K562 (cell line): ENCODE results near the gene ZNF575. TPM values are rescaled to one million over a fixed set of nuclear protein-coding genes. Genes with fewer than 3 reads are reported as not detected.

Experiments used
- ATAC-seq: fragments of 200-7000 bp; cut with Tn5 transposase; 3 replicates; pipeline ENCODE4 v1.9.1; 2020; ENCODE audit warnings: moderate library complexity
- BruUV-seq: library from RNA; stranded (reverse); fragments of 400-500 nt; replicated peaks from 2 replicates; lab custom pipeline; 2021; lab: Mats Ljungman, UMichigan
- CTCF ChIA-PET: fragments of 300-600 bp; formaldehyde crosslinking; extraction: SDS; loops from one replicate; lab custom pipeline; 2021; ENCODE audit warnings: low intra/inter-chr PET ratio; lab: Yijun Ruan, JAX
- POLR2A ChIA-PET: fragments of 300-600, 350-650 bp; sonication (Branson Sonifier 250); formaldehyde crosslinking; extraction: SDS; loops from one replicate; lab custom pipeline; 2021; ENCODE audit warnings: antibody characterized with exemption, inconsistent platforms; lab: Yijun Ruan, JAX
- DNase-seq, 4 experiments: peaks; one replicate each; pipeline versions ENCODE4 v3.0.0 to v3.0.0-alpha.2; 2011 to 2018; ENCODE audit warnings: low spot score in 3 of 4, mixed read lengths in 3 of 4; ENCODE audit errors: extremely low read depth in 1 of 4
- FAIRE-seq: peaks from 2 replicates; lab custom pipeline; 2011; peaks lifted over from hg19 to GRCh38; lab: Jason Lieb, UNC
- H2AFZ ChIP-seq: 2 replicates; pipeline ENCODE4 v1.6.0; 2011; ENCODE audit warnings: low read depth, low read length, control low read depth, inconsistent platforms
- H3K27ac ChIP-seq: fragments of 200-600 bp; 3 replicates; pipeline ENCODE4 v1.8.0; 2011; ENCODE audit warnings: low read depth, mild to moderate bottlenecking, control low read depth, inconsistent platforms, low read length, moderate library complexity, mixed read lengths; ENCODE audit errors: extremely low read depth
- H3K27me3 ChIP-seq, 2 experiments: fragments of 300-600 bp in 1 of 2; 2 replicates in 1 of 2; 3 replicates in 1 of 2; pipeline versions ENCODE4 v1.6.0 to v1.8.0; 2011; ENCODE audit warnings: inconsistent platforms in 2 of 2, low read length in 2 of 2, mild to moderate bottlenecking in 1 of 2, mixed read lengths in 1 of 2, moderate library complexity in 1 of 2; ENCODE audit not compliant: control insufficient read depth in 2 of 2, insufficient read depth in 2 of 2
- H3K36me3 ChIP-seq: fragments of 300-600 bp; 3 replicates; pipeline ENCODE4 v1.8.0; 2011; ENCODE audit warnings: mild to moderate bottlenecking, low read length, inconsistent platforms; ENCODE audit not compliant: control insufficient read depth, insufficient read depth
- H3K4me1 ChIP-seq, 2 experiments: fragments of 200-600 bp in 1 of 2; replicated peaks in 1 of 2; 2 replicates in 1 of 2; 3 replicates in 1 of 2; pipeline versions ENCODE4 v1.5.1 to v1.8.0; 2011; ENCODE audit warnings: inconsistent platforms in 2 of 2, low read length in 2 of 2, mild to moderate bottlenecking in 1 of 2, mixed read lengths in 1 of 2, moderate library complexity in 1 of 2; ENCODE audit not compliant: control insufficient read depth in 2 of 2, insufficient read depth in 2 of 2
- H3K4me2 ChIP-seq: 2 replicates; pipeline ENCODE4 v1.6.1; 2011; ENCODE audit warnings: low read length, control low read depth, inconsistent platforms, mixed read lengths; ENCODE audit not compliant: insufficient read depth
- H3K4me3 ChIP-seq: fragments of 200-600 bp; sonication (generic), shearing (Covaris generic); 2 replicates; pipeline ENCODE4 v1.5.1; 2016; ENCODE audit warnings: control low read depth, inconsistent platforms
- H3K79me2 ChIP-seq: fragments of 200-600 bp; 3 replicates; pipeline ENCODE4 v1.8.0; 2011; ENCODE audit warnings: low read length, inconsistent platforms; ENCODE audit not compliant: control insufficient read depth, insufficient read depth
- H3K9ac ChIP-seq, 2 experiments: 2 replicates each; pipeline versions ENCODE4 v1.6.0 to v1.6.1; 2011; ENCODE audit warnings: low read depth in 2 of 2, low read length in 2 of 2, control low read depth in 1 of 2, inconsistent platforms in 1 of 2, mild to moderate bottlenecking in 1 of 2, mixed read lengths in 1 of 2; ENCODE audit not compliant: insufficient read depth in 1 of 2
- H3K9me1 ChIP-seq: one replicate; pipeline ENCODE4 v1.6.0; 2011; ENCODE audit warnings: inconsistent platforms, mild to moderate bottlenecking, low read length, moderate library complexity; ENCODE audit not compliant: control insufficient read depth, insufficient read depth
- H3K9me3 ChIP-seq: replicated peaks from 2 replicates; pipeline ENCODE4 v1.5.1; 2011; ENCODE audit warnings: low read depth, low read length, inconsistent platforms; ENCODE audit not compliant: control insufficient read depth, insufficient read depth
- H4K20me1 ChIP-seq: replicated peaks from 2 replicates; pipeline ENCODE4 v1.6.1; 2011; ENCODE audit warnings: low read length, inconsistent platforms, mixed read lengths; ENCODE audit not compliant: control insufficient read depth, insufficient read depth
- ARID1B ChIP-seq: fragments of 450-650 bp; IDR thresholded peaks from 2 replicates; pipeline ENCODE4 v1.6.1; 2016; ENCODE audit warnings: antibody characterized with exemption, mild to moderate bottlenecking, inconsistent platforms
- MIER1 ChIP-seq: fragments of 450-650 bp; IDR thresholded peaks from 2 replicates; pipeline ENCODE4 v1.6.1; 2016; ENCODE audit warnings: antibody characterized with exemption, mild to moderate bottlenecking, low read depth
- MLX ChIP-seq, 2 experiments: fragments of 450-650 bp in 1 of 2; sonication (generic) in 1 of 2; formaldehyde crosslinking; conservative IDR thresholded peaks; 2 replicates each; pipeline versions ENCODE4 v1.4.0 to v1.8.1; 2020 to 2022; ENCODE audit warnings: mild to moderate bottlenecking in 1 of 2, missing genetic modification reagents in 1 of 2
- TAF7 ChIP-seq: fragments of 450-650 bp; IDR thresholded peaks from 2 replicates; pipeline ENCODE4 v1.6.1; 2016; ENCODE audit warnings: missing genetic modification characterization, missing compliant biosample characterization
- THAP7 ChIP-seq: fragments of 250-450 bp; sonication (Bioruptor Pico); IDR thresholded peaks from 2 replicates; pipeline ENCODE4 v1.5.0; 2021
- THRB ChIP-seq: fragments of 450-650 bp; formaldehyde crosslinking; conservative IDR thresholded peaks from 2 replicates; pipeline ENCODE4 v1.4.0; 2022; ENCODE audit warnings: mild to moderate bottlenecking, missing genetic modification characterization
- ZNF217 ChIP-seq: sonication (generic); formaldehyde crosslinking; IDR thresholded peaks from 2 replicates; pipeline ENCODE4 v1.8.0; 2022; ENCODE audit warnings: mild to moderate bottlenecking, missing genetic modification reagents
- ZNF408 ChIP-seq: fragments of 250-450 bp; sonication (Bioruptor Pico); IDR thresholded peaks from 2 replicates; pipeline ENCODE4 v1.4.0; 2020; ENCODE audit warnings: low read depth, mild to moderate bottlenecking, moderate library complexity
- WGBS: fragments of 100-300 bp; shearing (Covaris generic); methylation state at CpG from one replicate; pipeline ENCODE4 v1.1.6; 2016; ENCODE audit warnings: low coverage, mixed read lengths; ENCODE audit not compliant: insufficient coverage; ENCODE audit errors: missing lambda C conversion rate; 5-methylcytosine and 5-hydroxymethylcytosine counted together
- in situ Hi-C: fragments of 300-500 bp; cut with MboI; formaldehyde crosslinking; loops from 4 replicates; pipeline ENCODE4 v1.15.0; 2018; ENCODE audit warnings: inconsistent platforms, mixed read lengths
- intact Hi-C: fragments of 100-400 bp; cut with micrococcal nuclease; formaldehyde crosslinking; loops from 2 replicates; pipeline ENCODE4 v1.14.2; 2022
- polyA plus RNA-seq, 8 experiments: library from polyadenylated mRNA; depleted of rRNA in 4 of 8; stranded (reverse) in 5 of 8; unstranded in 3 of 8; fragments of >200 nt; fragmentation: Nextera tagmentation in 2 of 8; fragmentation: Illumina TruSeq in 1 of 8; extraction: Ambion mirVana in 2 of 8; extraction: Trizol in 1 of 8; gene quantifications; 2 replicates each; pipeline versions ENCODE4 v1.2.1 to v1.2.3, GENCODE V29; 2011 to 2014; ENCODE audit warnings: inconsistent platforms in 1 of 8, missing spikeins in 1 of 8
- total RNA-seq, 7 experiments: library from RNA; depleted of rRNA in 6 of 7; stranded (reverse); fragments of >200 nt in 6 of 7; fragmentation: Illumina TruSeq in 2 of 7; extraction: Trizol in 2 of 7; gene quantifications; 2 replicates each; pipeline versions ENCODE4 v1.2.1 to v1.2.3, GENCODE V29; 2011 to 2021; ENCODE audit warnings: low replicate concordance in 1 of 7

ZNF575 gene
- total and polyA plus RNA-seq, 9 of the 15 experiments (the other 6 are each of a cell fraction or from before 2014, with no cell fraction given): 0.20 to 0.98 (median 0.32) TPM; not detected in 6

GRCh38 chr19:43495082-43495481, 37.9 kb upstream of the ZNF575 start:
- intact Hi-C loops: no loop called here
- 64% methylated on average over 7 of the region's 8 CpGs for WGBS
- ChIA-PET POLR2A (interaction anchor here (0.6 to 1.4 kb wide), 3 partner anchors 9 to 15 kb away, joined by 3 to 8 read pairs (median 4); no protein-coding TSS in a partner anchor), CTCF (no interaction called here)
- H3K27ac ChIP-seq: no peak overlapping the region
- no peaks in the 10 kb centered on the region for H3K27me3 ChIP-seq
- peaks cover 3% of the 10 kb centered on the region; the same call in 1 of the 3 replicates for H3K36me3 ChIP-seq
- no peaks in the 10 kb centered on the region for H3K9me1 ChIP-seq
- no TSS peak for BruUV-seq
- in situ Hi-C loops: no loop called here
- H3K4me1 ChIP-seq: no peaks in the 10 kb centered on the region; a peak in 1 of 5 replicates
- H3K79me2 ChIP-seq: no peaks in the 10 kb centered on the region
- H4K20me1 ChIP-seq: no peaks in the 10 kb centered on the region
- no peak overlapping the region for H3K4me2 ChIP-seq
- ATAC-seq (no peak), FAIRE-seq (no peak), DNase-seq (no peak)
- H3K4me3 ChIP-seq: no peak overlapping the region
- H3K9ac ChIP-seq: no peak overlapping the region; a peak in 1 of 4 replicates
- no peaks in the 10 kb centered on the region for H3K9me3 ChIP-seq
- no peak overlapping the region for H2AFZ ChIP-seq
- TF ChIP-seq ZNF217: no peak
- no peak for TF ChIP-seq ZNF408
- no peak for TF ChIP-seq THAP7 (CRISPR knock-in tag)
- no peak for TF ChIP-seq MIER1
- no peak for TF ChIP-seq ARID1B
- no peak for TF ChIP-seq TAF7 (tag)
- TF ChIP-seq THRB (CRISPR knock-in tag): no peak
- TF ChIP-seq MLX (CRISPR knock-in tag; conservative IDR thresholded peaks at IDR 0.05): no peak
